Pancreas (tissue), 10 donors: Measurements from ENCODE around the gene AP5B1. TPM values are rescaled to one million over a fixed set of nuclear protein-coding genes. Genes with fewer than 3 reads are reported as not detected.
"Not testable (repeated sequence)": the region's sequence is repeated elsewhere in the genome, so short reads cannot be mapped to it uniquely, and the experiment has no call there.

Source experiments
- ATAC-seq, 4 donors: fragments of 200-7000 bp; cut with Tn5 transposase; one replicate each; pipeline versions ENCODE4 v1.8.0 to v1.9.1; 2020; ENCODE audit warnings: mild to moderate bottlenecking in 4 of 4, moderate library complexity in 4 of 4
- DNase-seq, 6 donors: peaks; one replicate each; pipeline ENCODE4 v3.0.0-alpha.2; 2020
- FAIRE-seq: peaks from 2 replicates; lab custom pipeline; 2012; peaks lifted over from hg19 to GRCh38; lab: Jason Lieb, UNC
- H3K27ac ChIP-seq, 4 donors: fragments of 200-600 bp; sonication (generic); 1 replicate in 3 of 4; 2 replicates in 1 of 4; pipeline versions ENCODE4 v1.5.0 to v1.8.0; 2020
- H3K27me3 ChIP-seq, 4 donors: fragments of 200-600 bp; one replicate each; pipeline ENCODE4 v1.8.0; 2021
- H3K36me3 ChIP-seq, 3 donors: fragments of 200-600 bp; sonication (generic) in 1 of 3; one replicate each; pipeline versions ENCODE4 v1.5.0 to v1.8.0; 2020 to 2021
- H3K4me1 ChIP-seq, 3 donors: fragments of 200-600 bp; one replicate each; pipeline ENCODE4 v1.8.0; 2021
- H3K4me3 ChIP-seq, 4 donors: fragments of 200-600 bp; sonication (generic) in 2 of 4; one replicate each; pipeline versions ENCODE4 v1.5.0 to v1.8.0; 2020 to 2021
- H3K9me3 ChIP-seq, 4 donors: fragments of 200-600 bp; one replicate each; pipeline ENCODE4 v1.8.0; 2021
- CTCF ChIP-seq, 4 donors: fragments of 200-600 bp; sonication (generic) in 3 of 4; IDR thresholded peaks; one replicate each; pipeline versions ENCODE4 v1.5.0 to v1.8.0; 2021; ENCODE audit warnings: antibody characterized with exemption in 4 of 4
- WGBS, 2 donors: extraction: QIAGEN DNeasy Blood & Tissue Kit; methylation state at CpG; one replicate each; pipeline ENCODE4 v1.1.7; 2013; 5-methylcytosine and 5-hydroxymethylcytosine counted together
- intact Hi-C, 3 donors: fragments of 100-400 bp; cut with DNase I; formaldehyde crosslinking; loops; one replicate each; pipeline versions ENCODE4 v1.11.1 to v1.14.2; 2022
- polyA plus RNA-seq, 2 donors: library from polyadenylated mRNA; stranded (reverse); fragments of 200-250 nt; gene quantifications; one replicate each; pipeline ENCODE4 v1.2.3, GENCODE V29; 2013
- total RNA-seq, 6 donors: library from RNA; stranded (reverse); fragmentation: NEBNext Ultra II Directional in 4 of 6; extraction: Animal tissue kit (Norgen Biotek cat#: 25700) in 4 of 6; gene quantifications; one replicate each; pipeline versions ENCODE4 v1.2.1 to v1.2.4, GENCODE V29; 2021 to 2023
- donor health status: healthy with polysubstance abuse.
- donor health status: DM: no; HTN: no; CAD: no; lungs with moderate emphysema.
- donor health status: DM: no; HTN: no; CAD: no.
- donor health status: control.
- donor health status: control.
- donor health status: Bipolar disorder and iron deficiency.
- donor health status: DM: yes; HTN: yes; CAD: no.
- donor health status: DM: no; HTN: no; CAD: no.
- donor health status: DM: no; HTN: no; CAD: no.
- donor health status: DM: yes; HTN: yes; CAD: no.

The AP5B1 gene
- total and polyA plus RNA-seq, 8 donors = 4.2 to 12.7 (median 11.1) TPM

- no peak for DNase-seq
- 83 to 91% methylated on average over 2 of the region's 2 CpGs for WGBS, 2 donors
- Histone ChIP-seq H3K27me3 (no peaks in the 10 kb centered on the region), H3K27ac (no peak overlapping the region), H3K4me3 (no peak overlapping the region), H3K36me3 (no peaks in the 10 kb centered on the region), H3K4me1 (no peaks in the 10 kb centered on the region), H3K9me3 (no peaks in the 10 kb centered on the region)
- FAIRE-seq = no peak
- TF ChIP-seq CTCF (IDR thresholded peaks at IDR 0.05) = no peak
- intact Hi-C loops = no loop called here
- no peak for ATAC-seq
Observed at GRCh38 chr11:65739022-65739421, 41.8 kb downstream of the AP5B1 start.

DNA sequence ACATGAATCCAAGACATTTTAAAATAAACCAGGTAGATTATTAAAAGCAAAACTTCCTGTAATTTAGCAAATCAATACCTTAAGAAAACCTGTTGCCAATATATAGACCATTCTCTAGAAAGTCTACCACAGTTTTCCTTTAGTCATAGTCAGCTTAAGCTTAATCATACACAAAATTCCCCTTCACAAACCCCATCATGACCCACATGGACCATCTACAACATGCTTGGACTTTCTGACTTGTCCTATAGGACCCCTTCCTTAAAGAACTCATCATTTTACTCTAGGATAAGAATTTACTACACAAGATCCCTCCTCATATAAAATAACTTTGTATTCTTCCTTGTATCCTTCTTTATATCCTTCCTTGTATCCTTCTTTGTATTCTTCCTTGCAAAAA is 44.0 kb downstream of the AP5B1 start:
- Histone ChIP-seq H3K36me3 (no peaks in the 10 kb centered on the region), H3K27ac (no peak overlapping the region), H3K9me3 (no peaks in the 10 kb centered on the region), H3K4me1 (no peaks in the 10 kb centered on the region), H3K27me3 (no peaks in the 10 kb centered on the region), H3K4me3 (no peak overlapping the region)
- no peak for TF ChIP-seq CTCF (IDR thresholded peaks at IDR 0.05)
- FAIRE-seq = no peak
- no peak for ATAC-seq
- intact Hi-C loops = no loop called here
- DNase-seq = no peak

GRCh38 chr11:65735111-65735510 is 45.7 kb downstream of the AP5B1 start:
- H3K27me3 ChIP-seq, ATAC-seq, DNase-seq, H3K4me3 ChIP-seq, H3K36me3 ChIP-seq, H3K4me1 ChIP-seq, H3K9me3 ChIP-seq, intact Hi-C loops, H3K27ac ChIP-seq, FAIRE-seq: not testable (repeated sequence)
- WGBS, 2 donors = 73 to 76% methylated on average over 4 of the region's 4 CpGs

- Histone ChIP-seq H3K27me3 (no peaks in the 10 kb centered on the region), H3K27ac (no peak overlapping the region), H3K4me3 (no peak overlapping the region), H3K4me1 (no peaks in the 10 kb centered on the region), H3K9me3 (no peaks in the 10 kb centered on the region), H3K36me3 (no peaks in the 10 kb centered on the region)
- intact Hi-C loops = no loop called here
- FAIRE-seq = no peak
- TF ChIP-seq CTCF (IDR thresholded peaks at IDR 0.05) = no peak
- no peak for DNase-seq
- 56 to 63% methylated on average over 5 of the region's 5 CpGs for WGBS, 2 donors
- ATAC-seq = no peak
Observed at GRCh38 chr11:65730461-65730860, 50.3 kb downstream of the AP5B1 start.

DNA sequence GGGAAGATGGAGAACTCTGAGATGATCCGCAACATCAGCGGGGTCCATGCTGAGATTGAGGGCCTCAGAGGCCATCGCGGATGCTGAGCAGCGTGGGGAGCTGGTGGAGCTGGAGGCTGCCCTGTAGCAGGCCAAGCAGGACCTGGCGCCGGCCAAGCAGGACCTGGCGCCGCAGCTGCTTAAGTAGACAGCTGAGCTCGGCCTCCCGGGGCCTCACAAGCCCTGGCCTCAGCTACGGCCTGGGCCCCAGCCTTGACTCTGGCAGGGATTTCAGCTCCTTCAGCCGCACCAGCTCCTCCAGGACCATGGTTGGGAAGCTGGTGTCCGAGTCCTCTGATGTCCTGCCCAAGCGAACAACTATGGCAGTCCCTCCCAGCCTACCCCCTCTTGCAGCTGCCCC is 52.9 kb downstream of the AP5B1 start:
- DNase-seq (no peak), FAIRE-seq (no peak), ATAC-seq (no peak)
- no peaks in the 10 kb centered on the region for H3K4me1 ChIP-seq
- no peaks in the 10 kb centered on the region for H3K9me3 ChIP-seq
- H3K27ac ChIP-seq = no peak overlapping the region
- WGBS, 2 donors = 85 to 86% methylated on average over 13 to 15 of the region's 15 CpGs
- H3K36me3 ChIP-seq = no peaks in the 10 kb centered on the region
- intact Hi-C loops = no loop called here
- no peak overlapping the region for H3K4me3 ChIP-seq
- no peaks in the 10 kb centered on the region for H3K27me3 ChIP-seq
- TF ChIP-seq CTCF (IDR thresholded peaks at IDR 0.05) = no peak

- Histone ChIP-seq H3K36me3 (no peaks in the 10 kb centered on the region), H3K27me3 (no peaks in the 10 kb centered on the region), H3K27ac (no peak overlapping the region), H3K9me3 (no peaks in the 10 kb centered on the region), H3K4me3 (no peak overlapping the region), H3K4me1 (no peaks in the 10 kb centered on the region)
- FAIRE-seq = no peak
- no peak for DNase-seq
- TF ChIP-seq CTCF (IDR thresholded peaks at IDR 0.05) = no peak
- 53 to 64% methylated on average over 6 of the region's 6 CpGs for WGBS, 2 donors
- ATAC-seq = peak in 3 of 4 donors; percentile 11 to 47 (median 22)
- intact Hi-C loops = no loop called here
Observed at GRCh38 chr11:65726660-65727059, 54.1 kb downstream of the AP5B1 start.
